K562 (cell line): ENCODE results near the gene CHMP2A. TPM values are rescaled to one million over a fixed set of nuclear protein-coding genes. Genes with fewer than 3 reads are reported as not detected.

Source experiments
- ATAC-seq: fragments of 200-7000 bp; cut with Tn5 transposase; 3 replicates; pipeline ENCODE4 v1.9.1; 2020; ENCODE audit warnings: moderate library complexity
- BruUV-seq: library from RNA; stranded (reverse); fragments of 400-500 nt; replicated peaks from 2 replicates; lab custom pipeline; 2021; lab: Mats Ljungman, UMichigan
- CTCF ChIA-PET: fragments of 300-600 bp; formaldehyde crosslinking; extraction: SDS; loops from one replicate; lab custom pipeline; 2021; ENCODE audit warnings: low intra/inter-chr PET ratio; lab: Yijun Ruan, JAX
- POLR2A ChIA-PET: fragments of 300-600, 350-650 bp; sonication (Branson Sonifier 250); formaldehyde crosslinking; extraction: SDS; loops from one replicate; lab custom pipeline; 2021; ENCODE audit warnings: antibody characterized with exemption, inconsistent platforms; lab: Yijun Ruan, JAX
- DNase-seq, 4 experiments: peaks; one replicate each; pipeline versions ENCODE4 v3.0.0 to v3.0.0-alpha.2; 2011 to 2018; ENCODE audit warnings: low spot score in 3 of 4, mixed read lengths in 3 of 4; ENCODE audit errors: extremely low read depth in 1 of 4
- FAIRE-seq: peaks from 2 replicates; lab custom pipeline; 2011; peaks lifted over from hg19 to GRCh38; lab: Jason Lieb, UNC
- H2AFZ ChIP-seq: 2 replicates; pipeline ENCODE4 v1.6.0; 2011; ENCODE audit warnings: low read depth, low read length, control low read depth, inconsistent platforms
- H3K27ac ChIP-seq: fragments of 200-600 bp; 3 replicates; pipeline ENCODE4 v1.8.0; 2011; ENCODE audit warnings: low read depth, mild to moderate bottlenecking, control low read depth, inconsistent platforms, low read length, moderate library complexity, mixed read lengths; ENCODE audit errors: extremely low read depth
- H3K27me3 ChIP-seq, 2 experiments: fragments of 300-600 bp in 1 of 2; 2 replicates in 1 of 2; 3 replicates in 1 of 2; pipeline versions ENCODE4 v1.6.0 to v1.8.0; 2011; ENCODE audit warnings: inconsistent platforms in 2 of 2, low read length in 2 of 2, mild to moderate bottlenecking in 1 of 2, mixed read lengths in 1 of 2, moderate library complexity in 1 of 2; ENCODE audit not compliant: control insufficient read depth in 2 of 2, insufficient read depth in 2 of 2
- H3K36me3 ChIP-seq: fragments of 300-600 bp; 3 replicates; pipeline ENCODE4 v1.8.0; 2011; ENCODE audit warnings: mild to moderate bottlenecking, low read length, inconsistent platforms; ENCODE audit not compliant: control insufficient read depth, insufficient read depth
- H3K4me1 ChIP-seq, 2 experiments: fragments of 200-600 bp in 1 of 2; replicated peaks in 1 of 2; 2 replicates in 1 of 2; 3 replicates in 1 of 2; pipeline versions ENCODE4 v1.5.1 to v1.8.0; 2011; ENCODE audit warnings: inconsistent platforms in 2 of 2, low read length in 2 of 2, mild to moderate bottlenecking in 1 of 2, mixed read lengths in 1 of 2, moderate library complexity in 1 of 2; ENCODE audit not compliant: control insufficient read depth in 2 of 2, insufficient read depth in 2 of 2
- H3K4me2 ChIP-seq: 2 replicates; pipeline ENCODE4 v1.6.1; 2011; ENCODE audit warnings: low read length, control low read depth, inconsistent platforms, mixed read lengths; ENCODE audit not compliant: insufficient read depth
- H3K4me3 ChIP-seq: fragments of 200-600 bp; sonication (generic), shearing (Covaris generic); 2 replicates; pipeline ENCODE4 v1.5.1; 2016; ENCODE audit warnings: control low read depth, inconsistent platforms
- H3K79me2 ChIP-seq: fragments of 200-600 bp; 3 replicates; pipeline ENCODE4 v1.8.0; 2011; ENCODE audit warnings: low read length, inconsistent platforms; ENCODE audit not compliant: control insufficient read depth, insufficient read depth
- H3K9ac ChIP-seq, 2 experiments: 2 replicates each; pipeline versions ENCODE4 v1.6.0 to v1.6.1; 2011; ENCODE audit warnings: low read depth in 2 of 2, low read length in 2 of 2, control low read depth in 1 of 2, inconsistent platforms in 1 of 2, mild to moderate bottlenecking in 1 of 2, mixed read lengths in 1 of 2; ENCODE audit not compliant: insufficient read depth in 1 of 2
- H3K9me1 ChIP-seq: one replicate; pipeline ENCODE4 v1.6.0; 2011; ENCODE audit warnings: inconsistent platforms, mild to moderate bottlenecking, low read length, moderate library complexity; ENCODE audit not compliant: control insufficient read depth, insufficient read depth
- H3K9me3 ChIP-seq: replicated peaks from 2 replicates; pipeline ENCODE4 v1.5.1; 2011; ENCODE audit warnings: low read depth, low read length, inconsistent platforms; ENCODE audit not compliant: control insufficient read depth, insufficient read depth
- H4K20me1 ChIP-seq: replicated peaks from 2 replicates; pipeline ENCODE4 v1.6.1; 2011; ENCODE audit warnings: low read length, inconsistent platforms, mixed read lengths; ENCODE audit not compliant: control insufficient read depth, insufficient read depth
- CTCF ChIP-seq, 3 experiments: IDR thresholded peaks in 2 of 3; conservative IDR thresholded peaks in 1 of 3; 2 replicates each; pipeline ENCODE4 v1.5.1; 2011 to 2012; ENCODE audit warnings: low read length in 3 of 3, mild to moderate bottlenecking in 3 of 3, control low read depth in 2 of 3, improper control_type of control experiment in 1 of 3, inconsistent platforms in 1 of 3, low read depth in 1 of 3, mixed read lengths in 1 of 3, moderate library complexity in 1 of 3; ENCODE audit not compliant: insufficient read depth in 2 of 3
- ERF ChIP-seq: fragments of 450-650 bp; formaldehyde crosslinking; IDR thresholded peaks from 2 replicates; pipeline ENCODE4 v1.4.0; 2020; ENCODE audit warnings: mild to moderate bottlenecking, mixed read lengths
- FUS ChIP-seq: fragments of 200-400 bp; formaldehyde crosslinking; optimal IDR thresholded peaks from 2 replicates; pipeline ENCODE3; 2017; ENCODE audit warnings: low read depth, low read length
- HNRNPL ChIP-seq: fragments of 200-400 bp; formaldehyde crosslinking; IDR thresholded peaks from 2 replicates; pipeline ENCODE4 v1.6.1; 2017; ENCODE audit warnings: low read depth, mild to moderate bottlenecking, low read length
- HOXB6 ChIP-seq: fragments of 250-450 bp; sonication (Bioruptor Pico); IDR thresholded peaks from 2 replicates; pipeline ENCODE4 v1.5.1; 2022; ENCODE audit warnings: mild to moderate bottlenecking, borderline replicate concordance
- RFX1 ChIP-seq: fragments of 450-650 bp; IDR thresholded peaks from 2 replicates; pipeline ENCODE4 v1.6.1; 2016; ENCODE audit warnings: mild to moderate bottlenecking, moderate library complexity
- ZNF133 ChIP-seq: fragments of 250-450 bp; sonication (Bioruptor Pico); IDR thresholded peaks from 2 replicates; pipeline ENCODE4 v1.4.0; 2020; ENCODE audit warnings: mild to moderate bottlenecking
- ZNF175 ChIP-seq: fragments of 200-800 bp; sonication (Bioruptor generic); IDR thresholded peaks from 2 replicates; pipeline ENCODE4 v1.6.1; 2016; ENCODE audit warnings: low read depth, mild to moderate bottlenecking, missing genetic modification characterization, missing compliant biosample characterization
- WGBS: fragments of 100-300 bp; shearing (Covaris generic); methylation state at CpG from one replicate; pipeline ENCODE4 v1.1.6; 2016; ENCODE audit warnings: low coverage, mixed read lengths; ENCODE audit not compliant: insufficient coverage; ENCODE audit errors: missing lambda C conversion rate; 5-methylcytosine and 5-hydroxymethylcytosine counted together
- in situ Hi-C: fragments of 300-500 bp; cut with MboI; formaldehyde crosslinking; loops from 4 replicates; pipeline ENCODE4 v1.15.0; 2018; ENCODE audit warnings: inconsistent platforms, mixed read lengths
- intact Hi-C: fragments of 100-400 bp; cut with micrococcal nuclease; formaldehyde crosslinking; loops from 2 replicates; pipeline ENCODE4 v1.14.2; 2022
- polyA plus RNA-seq, 8 experiments: library from polyadenylated mRNA; depleted of rRNA in 4 of 8; stranded (reverse) in 5 of 8; unstranded in 3 of 8; fragments of >200 nt; fragmentation: Nextera tagmentation in 2 of 8; fragmentation: Illumina TruSeq in 1 of 8; extraction: Ambion mirVana in 2 of 8; extraction: Trizol in 1 of 8; gene quantifications; 2 replicates each; pipeline versions ENCODE4 v1.2.1 to v1.2.3, GENCODE V29; 2011 to 2014; ENCODE audit warnings: inconsistent platforms in 1 of 8, missing spikeins in 1 of 8
- total RNA-seq, 7 experiments: library from RNA; depleted of rRNA in 6 of 7; stranded (reverse); fragments of >200 nt in 6 of 7; fragmentation: Illumina TruSeq in 2 of 7; extraction: Trizol in 2 of 7; gene quantifications; 2 replicates each; pipeline versions ENCODE4 v1.2.1 to v1.2.3, GENCODE V29; 2011 to 2021; ENCODE audit warnings: low replicate concordance in 1 of 7
- TF ChIP-seq, protein P1 (sequence below), 2 experiments: IDR thresholded peaks; 2 replicates each; pipeline ENCODE4 v1.6.1; 2011; ENCODE audit warnings: borderline replicate concordance in 1 of 2, control low read depth in 1 of 2, low read depth in 1 of 2, low read length in 1 of 2, mild to moderate bottlenecking in 1 of 2, mixed read lengths in 1 of 2, moderate library complexity in 1 of 2; ENCODE audit not compliant: insufficient read depth in 1 of 2, insufficient read length in 1 of 2, poor library complexity in 1 of 2, severe bottlenecking in 1 of 2; ENCODE audit errors: extremely low read depth in 1 of 2
- TF ChIP-seq, protein P2 (sequence below): sonication (generic); formaldehyde crosslinking; IDR thresholded peaks from 2 replicates; pipeline ENCODE4 v1.8.0; 2023; ENCODE audit warnings: mild to moderate bottlenecking, missing genetic modification reagents

Gene CHMP2A
- total and polyA plus RNA-seq, 9 of the 15 experiments (the other 6 are each of a cell fraction or from before 2014, with no cell fraction given): 57.6 to 159 (median 87.2) TPM

- TF ChIP-seq HOXB6 (CRISPR knock-in tag) (0 out of 2 replicates have a peak, but pooled peaks have one; percentile 48), FUS (no peak), ZNF133 (CRISPR knock-in tag) (no peak)
- TF ChIP-seq, all 486 proteins: peak for 161
Measured at GRCh38 chr19:58559275-58560006, 4.5 kb upstream of the CHMP2A start (continued).

GRCh38 chr19:58558623-58559274 is 3.8 kb upstream of the CHMP2A start:
- in situ Hi-C loops (no loop called here), intact Hi-C loops (no loop called here)
- Histone ChIP-seq H3K27ac (peak overlapping the region; percentile 94), H3K9me1 (peaks cover 3% of the 10 kb centered on the region), H3K27me3 (no peaks in the 10 kb centered on the region), H3K36me3 (peaks cover 33% of the 10 kb centered on the region), H3K9ac (peak overlapping the region; percentile 92 to 98), H3K4me1 (peaks cover 33 to 74% of the 10 kb centered on the region in 2 experiments), H4K20me1 (no peaks in the 10 kb centered on the region), H3K4me3 (peak overlapping the region; percentile 92), H2AFZ (peak overlapping the region; percentile 99), H3K79me2 (peaks cover 57% of the 10 kb centered on the region), H3K4me2 (peak overlapping the region; percentile 98), H3K9me3 (no peaks in the 10 kb centered on the region)
- ChIA-PET CTCF (no interaction called here), POLR2A (interaction anchor here (0.6 to 2.7 kb wide), 11 partner anchors 10 to 765 kb away, joined by 3 to 24 read pairs (median 6); partner anchors contain the start of genes MZF1, TRIM28, ZBTB45 and ZNF324)
- no TSS peak for BruUV-seq
- under 1% methylated on average over 33 of the region's 76 CpGs for WGBS
- DNase-seq (peak; percentile 80 to 99 (median 86)), FAIRE-seq (peak; percentile 98), ATAC-seq (peak; percentile 79)
- TF ChIP-seq HNRNPL: peak; percentile 69
- TF ChIP-seq, protein P1, sequence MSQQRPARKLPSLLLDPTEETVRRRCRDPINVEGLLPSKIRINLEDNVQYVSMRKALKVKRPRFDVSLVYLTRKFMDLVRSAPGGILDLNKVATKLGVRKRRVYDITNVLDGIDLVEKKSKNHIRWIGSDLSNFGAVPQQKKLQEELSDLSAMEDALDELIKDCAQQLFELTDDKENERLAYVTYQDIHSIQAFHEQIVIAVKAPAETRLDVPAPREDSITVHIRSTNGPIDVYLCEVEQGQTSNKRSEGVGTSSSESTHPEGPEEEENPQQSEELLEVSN (IDR thresholded peaks at IDR 0.05; ENCODE audit: borderline replicate concordance in 1 of 2, extremely low read depth in 1 of 2, insufficient read depth in 1 of 2, insufficient read length in 1 of 2, low read depth in 1 of 2, low read length in 1 of 2, poor library complexity in 1 of 2, severe bottlenecking in 1 of 2): peak in 1 of 2 experiments; percentile 96
- TF ChIP-seq RFX1: peak; percentile 82
- peak; percentile 40; the same call in 1 of the 2 replicates for TF ChIP-seq ERF (CRISPR knock-in tag)
- TF ChIP-seq, protein P2, sequence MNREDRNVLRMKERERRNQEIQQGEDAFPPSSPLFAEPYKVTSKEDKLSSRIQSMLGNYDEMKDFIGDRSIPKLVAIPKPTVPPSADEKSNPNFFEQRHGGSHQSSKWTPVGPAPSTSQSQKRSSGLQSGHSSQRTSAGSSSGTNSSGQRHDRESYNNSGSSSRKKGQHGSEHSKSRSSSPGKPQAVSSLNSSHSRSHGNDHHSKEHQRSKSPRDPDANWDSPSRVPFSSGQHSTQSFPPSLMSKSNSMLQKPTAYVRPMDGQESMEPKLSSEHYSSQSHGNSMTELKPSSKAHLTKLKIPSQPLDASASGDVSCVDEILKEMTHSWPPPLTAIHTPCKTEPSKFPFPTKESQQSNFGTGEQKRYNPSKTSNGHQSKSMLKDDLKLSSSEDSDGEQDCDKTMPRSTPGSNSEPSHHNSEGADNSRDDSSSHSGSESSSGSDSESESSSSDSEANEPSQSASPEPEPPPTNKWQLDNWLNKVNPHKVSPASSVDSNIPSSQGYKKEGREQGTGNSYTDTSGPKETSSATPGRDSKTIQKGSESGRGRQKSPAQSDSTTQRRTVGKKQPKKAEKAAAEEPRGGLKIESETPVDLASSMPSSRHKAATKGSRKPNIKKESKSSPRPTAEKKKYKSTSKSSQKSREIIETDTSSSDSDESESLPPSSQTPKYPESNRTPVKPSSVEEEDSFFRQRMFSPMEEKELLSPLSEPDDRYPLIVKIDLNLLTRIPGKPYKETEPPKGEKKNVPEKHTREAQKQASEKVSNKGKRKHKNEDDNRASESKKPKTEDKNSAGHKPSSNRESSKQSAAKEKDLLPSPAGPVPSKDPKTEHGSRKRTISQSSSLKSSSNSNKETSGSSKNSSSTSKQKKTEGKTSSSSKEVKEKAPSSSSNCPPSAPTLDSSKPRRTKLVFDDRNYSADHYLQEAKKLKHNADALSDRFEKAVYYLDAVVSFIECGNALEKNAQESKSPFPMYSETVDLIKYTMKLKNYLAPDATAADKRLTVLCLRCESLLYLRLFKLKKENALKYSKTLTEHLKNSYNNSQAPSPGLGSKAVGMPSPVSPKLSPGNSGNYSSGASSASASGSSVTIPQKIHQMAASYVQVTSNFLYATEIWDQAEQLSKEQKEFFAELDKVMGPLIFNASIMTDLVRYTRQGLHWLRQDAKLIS (CRISPR knock-in tag): 0 out of 2 replicates have a peak, but pooled peaks have one; percentile 6
- peak; percentile 12; the same call in 1 of the 2 replicates for TF ChIP-seq ZNF175 (CRISPR knock-in tag)
- no peak for TF ChIP-seq CTCF (IDR thresholded peaks at IDR 0.05 in 2 of 3, conservative IDR thresholded peaks at IDR 0.05 in 1 of 3; ENCODE audit: insufficient read depth in 2 of 3, low read depth in 1 of 3, low read length in 3 of 3)
